PC-3 (cell line): ENCODE data around the gene FXYD3. TPM values are rescaled to one million over a fixed set of nuclear protein-coding genes. Genes with fewer than 3 reads are reported as not detected.
"Not testable (repeated sequence)": the region's sequence is repeated elsewhere in the genome, so short reads cannot be mapped to it uniquely, and the experiment has no call there.

Experiments used
- ATAC-seq: fragments of 200-7000 bp; cut with Tn5 transposase; 2 replicates; pipeline ENCODE4 v1.9.1; 2020; ENCODE audit warnings: mild to moderate bottlenecking, moderate library complexity
- BruUV-seq: library from RNA; stranded (reverse); fragments of 400-500 nt; replicated peaks from 2 replicates; lab custom pipeline; 2021; lab: Mats Ljungman, UMichigan
- CTCF ChIA-PET: fragments of 300-600 bp; sonication (Branson Sonifier 250); formaldehyde crosslinking; loops from one replicate; lab custom pipeline; 2022; ENCODE audit warnings: antibody characterized with exemption; lab: Charles Lee
- POLR2A ChIA-PET: fragments of 300-600 bp; sonication (Branson Sonifier 250); formaldehyde crosslinking; loops from one replicate; lab custom pipeline; 2022; ENCODE audit warnings: antibody characterized with exemption; ENCODE audit not compliant: unreplicated experiment; lab: Charles Lee
- DNase-seq: peaks from one replicate; pipeline ENCODE4 v3.0.0-alpha.2; 2015
- H2AFZ ChIP-seq: fragments of 300-600 bp; sonication (generic); 2 replicates; pipeline ENCODE4 v1.6.0; 2016; ENCODE audit warnings: antibody characterized with exemption, low read length
- H3F3A ChIP-seq: fragments of 300-600 bp; sonication (generic); one replicate; pipeline ENCODE4 v1.6.0; 2017; ENCODE audit warnings: antibody characterized with exemption, low read length, control low read depth, mild to moderate bottlenecking; ENCODE audit not compliant: unreplicated experiment
- H3K27ac ChIP-seq: fragments of 300-600 bp; sonication (generic); 2 replicates; pipeline ENCODE4 v1.5.1; 2016; ENCODE audit warnings: mild to moderate bottlenecking, low read length
- H3K27me3 ChIP-seq: fragments of 300-600 bp; sonication (generic); 2 replicates; pipeline ENCODE4 v1.6.1; 2016; ENCODE audit warnings: low read length, mixed read lengths
- H3K36me3 ChIP-seq: fragments of 300-600 bp; sonication (generic); 2 replicates; pipeline ENCODE4 v1.6.1; 2016; ENCODE audit warnings: low read depth, mixed run types, low read length, mixed read lengths
- H3K4me1 ChIP-seq: fragments of 300-600 bp; sonication (generic); 2 replicates; pipeline ENCODE4 v1.5.1; 2016; ENCODE audit warnings: low read length; ENCODE audit not compliant: insufficient read depth
- H3K4me2 ChIP-seq: fragments of 300-600 bp; sonication (generic); 2 replicates; pipeline ENCODE4 v1.6.0; 2016; ENCODE audit warnings: low read length
- H3K4me3 ChIP-seq: fragments of 300-600 bp; sonication (generic); 2 replicates; pipeline ENCODE4 v1.5.1; 2016; ENCODE audit warnings: mild to moderate bottlenecking, low read length, mixed read lengths
- H3K79me2 ChIP-seq: fragments of 300-600 bp; sonication (generic); 2 replicates; pipeline ENCODE4 v1.6.1; 2017; ENCODE audit warnings: low read length, mixed read lengths
- H3K9ac ChIP-seq: fragments of 300-600 bp; sonication (generic); 2 replicates; pipeline ENCODE4 v1.6.0; 2016; ENCODE audit warnings: mild to moderate bottlenecking, low read length
- H3K9me2 ChIP-seq: fragments of 300-600 bp; sonication (generic); replicated peaks from 2 replicates; pipeline ENCODE4 v1.6.1; 2016; ENCODE audit warnings: mixed run types, low read length, mixed read lengths
- H3K9me3 ChIP-seq: fragments of 300-600 bp; sonication (generic); 2 replicates; pipeline ENCODE4 v1.6.1; 2016; ENCODE audit warnings: low read length, mixed read lengths
- H4K20me1 ChIP-seq: fragments of 300-600 bp; sonication (generic); 2 replicates; pipeline ENCODE4 v1.6.1; 2016; ENCODE audit warnings: low read length, mixed read lengths
- EZH2 ChIP-seq: fragments of 300-600 bp; sonication (generic); IDR thresholded peaks from one replicate; pipeline ENCODE4 v1.6.1; 2017; ENCODE audit warnings: antibody characterized with exemption, mild to moderate bottlenecking, low read length; ENCODE audit not compliant: unreplicated experiment
- EZH2phosphoT487 ChIP-seq: fragments of 300-600 bp; sonication (generic); IDR thresholded peaks from 2 replicates; pipeline ENCODE4 v1.6.1; 2018; ENCODE audit warnings: mild to moderate bottlenecking, antibody characterized with exemption, low read length, borderline replicate concordance
- intact Hi-C: fragments of 100-400 bp; cut with micrococcal nuclease; formaldehyde crosslinking; loops from 2 replicates; pipeline ENCODE4 v1.9.0; 2023
- total RNA-seq: library from RNA; depleted of rRNA; stranded (reverse); fragments of >200 nt; gene quantifications from 2 replicates; pipeline ENCODE4 v1.2.3, GENCODE V29; 2014
- TF ChIP-seq, protein P1 (sequence below): fragments of 300-600 bp; sonication (generic); conservative IDR thresholded peaks from 2 replicates; pipeline ENCODE4 v1.5.1; 2017; ENCODE audit warnings: antibody characterized with exemption, low read depth, mild to moderate bottlenecking, low read length

FXYD3 gene
- total RNA-seq, 1 experiment from 2014 or later = 61.6 TPM

GRCh38 chr19:35127871-35128270 lies 12.2 kb downstream of the FXYD3 start:
- no peak overlapping the region for H2AFZ ChIP-seq
- no peak overlapping the region for H3K9ac ChIP-seq
- ChIA-PET POLR2A (no interaction called here), CTCF (no interaction called here)
- H3K4me1 ChIP-seq = peaks cover 20% of the 10 kb centered on the region
- intact Hi-C loops = no loop called here
- H3K27me3 ChIP-seq = no peaks in the 10 kb centered on the region
- DNase-seq (no peak), ATAC-seq (no peak)
- no peak overlapping the region for H3K4me2 ChIP-seq
- H3K36me3 ChIP-seq = no peaks in the 10 kb centered on the region
- H3K9me2 ChIP-seq = no peaks in the 10 kb centered on the region
- no peaks in the 10 kb centered on the region for H3K9me3 ChIP-seq
- H3K27ac ChIP-seq = no peak overlapping the region
- BruUV-seq = no TSS peak
- H3K79me2 ChIP-seq = no peaks in the 10 kb centered on the region
- no peak overlapping the region for H3K4me3 ChIP-seq
- H4K20me1 ChIP-seq = no peaks in the 10 kb centered on the region
- H3F3A ChIP-seq = no peaks in the 10 kb centered on the region
- TF ChIP-seq EZH2 (no peak), EZH2phosphoT487 (no peak)
- TF ChIP-seq, protein P1, sequence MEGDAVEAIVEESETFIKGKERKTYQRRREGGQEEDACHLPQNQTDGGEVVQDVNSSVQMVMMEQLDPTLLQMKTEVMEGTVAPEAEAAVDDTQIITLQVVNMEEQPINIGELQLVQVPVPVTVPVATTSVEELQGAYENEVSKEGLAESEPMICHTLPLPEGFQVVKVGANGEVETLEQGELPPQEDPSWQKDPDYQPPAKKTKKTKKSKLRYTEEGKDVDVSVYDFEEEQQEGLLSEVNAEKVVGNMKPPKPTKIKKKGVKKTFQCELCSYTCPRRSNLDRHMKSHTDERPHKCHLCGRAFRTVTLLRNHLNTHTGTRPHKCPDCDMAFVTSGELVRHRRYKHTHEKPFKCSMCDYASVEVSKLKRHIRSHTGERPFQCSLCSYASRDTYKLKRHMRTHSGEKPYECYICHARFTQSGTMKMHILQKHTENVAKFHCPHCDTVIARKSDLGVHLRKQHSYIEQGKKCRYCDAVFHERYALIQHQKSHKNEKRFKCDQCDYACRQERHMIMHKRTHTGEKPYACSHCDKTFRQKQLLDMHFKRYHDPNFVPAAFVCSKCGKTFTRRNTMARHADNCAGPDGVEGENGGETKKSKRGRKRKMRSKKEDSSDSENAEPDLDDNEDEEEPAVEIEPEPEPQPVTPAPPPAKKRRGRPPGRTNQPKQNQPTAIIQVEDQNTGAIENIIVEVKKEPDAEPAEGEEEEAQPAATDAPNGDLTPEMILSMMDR = no peak

- POLR2A ChIA-PET = no interaction called here
- intact Hi-C loops = no loop called here
Observed at GRCh38 chr19:35128398-35129057, 12.9 kb downstream of the FXYD3 start.

GRCh38 chr19:35129724-35130274 lies 14.2 kb downstream of the FXYD3 start:
- H3K27ac ChIP-seq = not testable (repeated sequence)

More at GRCh38 chr19:35128398-35129057, 12.9 kb downstream of the FXYD3 start:
- CTCF ChIA-PET = no interaction called here
- Histone ChIP-seq H3K27ac (no peak overlapping the region), H3K9me3 (no peaks in the 10 kb centered on the region), H3K27me3 (no peaks in the 10 kb centered on the region), H3K36me3 (no peaks in the 10 kb centered on the region), H3K4me2 (no peak overlapping the region), H3K9me2 (no peaks in the 10 kb centered on the region), H3K9ac (no peak overlapping the region), H4K20me1 (no peaks in the 10 kb centered on the region), H3K79me2 (no peaks in the 10 kb centered on the region), H3K4me3 (no peak overlapping the region), H2AFZ (no peak overlapping the region), H3K4me1 (peaks cover 13% of the 10 kb centered on the region), H3F3A (no peaks in the 10 kb centered on the region)
- DNase-seq (no peak), ATAC-seq (no peak)
- BruUV-seq = no TSS peak
- TF ChIP-seq EZH2phosphoT487 = no peak
- TF ChIP-seq, protein P1 = no peak
- no peak for TF ChIP-seq EZH2

More at GRCh38 chr19:35129724-35130274, 14.2 kb downstream of the FXYD3 start:
- H3K9me3 ChIP-seq, BruUV-seq, POLR2A ChIA-PET, H3K4me2 ChIP-seq, CTCF ChIA-PET, H3F3A ChIP-seq, H3K27me3 ChIP-seq, H3K4me3 ChIP-seq, H4K20me1 ChIP-seq, H3K4me1 ChIP-seq, H2AFZ ChIP-seq, H3K36me3 ChIP-seq, H3K9ac ChIP-seq, DNase-seq, H3K9me2 ChIP-seq, ATAC-seq, intact Hi-C loops, H3K79me2 ChIP-seq: not testable (repeated sequence)
